Measurements from ENCODE around the gene TBC1D1. TPM values are rescaled to one million over a fixed set of nuclear protein-coding genes. Genes with fewer than 3 reads are reported as not detected.

The TBC1D1 gene
- total RNA-seq, 1 donor, result 66.6 TPM

- no peak overlapping the region for H3K4me2 ChIP-seq (ENCODE audit: insufficient read depth, low read length)
- peaks cover 3% of the 10 kb centered on the region for H3K36me3 ChIP-seq (ENCODE audit: insufficient read depth, low read length)
- no peaks in the 10 kb centered on the region for H3K9me3 ChIP-seq (ENCODE audit: low read depth, low read length)
- no peaks in the 10 kb centered on the region for H3K79me2 ChIP-seq (ENCODE audit: insufficient read depth, low read length)
- TF ChIP-seq, protein P1, sequence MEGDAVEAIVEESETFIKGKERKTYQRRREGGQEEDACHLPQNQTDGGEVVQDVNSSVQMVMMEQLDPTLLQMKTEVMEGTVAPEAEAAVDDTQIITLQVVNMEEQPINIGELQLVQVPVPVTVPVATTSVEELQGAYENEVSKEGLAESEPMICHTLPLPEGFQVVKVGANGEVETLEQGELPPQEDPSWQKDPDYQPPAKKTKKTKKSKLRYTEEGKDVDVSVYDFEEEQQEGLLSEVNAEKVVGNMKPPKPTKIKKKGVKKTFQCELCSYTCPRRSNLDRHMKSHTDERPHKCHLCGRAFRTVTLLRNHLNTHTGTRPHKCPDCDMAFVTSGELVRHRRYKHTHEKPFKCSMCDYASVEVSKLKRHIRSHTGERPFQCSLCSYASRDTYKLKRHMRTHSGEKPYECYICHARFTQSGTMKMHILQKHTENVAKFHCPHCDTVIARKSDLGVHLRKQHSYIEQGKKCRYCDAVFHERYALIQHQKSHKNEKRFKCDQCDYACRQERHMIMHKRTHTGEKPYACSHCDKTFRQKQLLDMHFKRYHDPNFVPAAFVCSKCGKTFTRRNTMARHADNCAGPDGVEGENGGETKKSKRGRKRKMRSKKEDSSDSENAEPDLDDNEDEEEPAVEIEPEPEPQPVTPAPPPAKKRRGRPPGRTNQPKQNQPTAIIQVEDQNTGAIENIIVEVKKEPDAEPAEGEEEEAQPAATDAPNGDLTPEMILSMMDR (IDR thresholded peaks at IDR 0.05; ENCODE audit: extremely low read depth, low read depth, low read length), result no peak
- H3K27ac ChIP-seq (ENCODE audit: low read depth, low read length), result no peak overlapping the region
- H3K4me3 ChIP-seq (ENCODE audit: insufficient read depth, low read length), result no peak overlapping the region
- no peak for DNase-seq (ENCODE audit: insufficient read length, low spot score, missing footprints)
- no peaks in the 10 kb centered on the region for H3K4me1 ChIP-seq (ENCODE audit: insufficient read depth, low read length)
- no peaks in the 10 kb centered on the region for H3K27me3 ChIP-seq (ENCODE audit: insufficient read depth, low read length)
- H2AFZ ChIP-seq (ENCODE audit: low read length), result no peak overlapping the region
- no peaks in the 10 kb centered on the region for H4K20me1 ChIP-seq (ENCODE audit: insufficient read depth, low read length)
Measured at GRCh38 chr4:38111717-38112116, 220.8 kb downstream of the TBC1D1 start.

- no peak for DNase-seq (ENCODE audit: insufficient read length, low spot score, missing footprints)
- H3K27ac ChIP-seq (ENCODE audit: low read depth, low read length), result no peak overlapping the region
Measured at GRCh38 chr4:38113132-38113531, 222.2 kb downstream of the TBC1D1 start.

GRCh38 chr4:38113551-38113950, 222.7 kb downstream of the TBC1D1 start:
- Histone ChIP-seq H3K36me3 (ENCODE audit: insufficient read depth, low read length) (peaks cover 12% of the 10 kb centered on the region), H4K20me1 (ENCODE audit: insufficient read depth, low read length) (no peaks in the 10 kb centered on the region), H2AFZ (ENCODE audit: low read length) (no peak overlapping the region), H3K4me1 (ENCODE audit: insufficient read depth, low read length) (no peaks in the 10 kb centered on the region), H3K27ac (ENCODE audit: low read depth, low read length) (no peak overlapping the region), H3K4me3 (ENCODE audit: insufficient read depth, low read length) (no peak overlapping the region), H3K79me2 (ENCODE audit: insufficient read depth, low read length) (no peaks in the 10 kb centered on the region), H3K27me3 (ENCODE audit: insufficient read depth, low read length) (no peaks in the 10 kb centered on the region), H3K4me2 (ENCODE audit: insufficient read depth, low read length) (no peak overlapping the region), H3K9me3 (ENCODE audit: low read depth, low read length) (no peaks in the 10 kb centered on the region)
- no peak for DNase-seq (ENCODE audit: insufficient read length, low spot score, missing footprints)
- TF ChIP-seq, protein P1 (IDR thresholded peaks at IDR 0.05; ENCODE audit: extremely low read depth, low read depth, low read length), result no peak

More at GRCh38 chr4:38113132-38113531, 222.2 kb downstream of the TBC1D1 start:
- no peaks in the 10 kb centered on the region for H3K27me3 ChIP-seq (ENCODE audit: insufficient read depth, low read length)
- no peaks in the 10 kb centered on the region for H4K20me1 ChIP-seq (ENCODE audit: insufficient read depth, low read length)
- no peaks in the 10 kb centered on the region for H3K4me1 ChIP-seq (ENCODE audit: insufficient read depth, low read length)
- H3K9me3 ChIP-seq (ENCODE audit: low read depth, low read length), result no peaks in the 10 kb centered on the region
- no peak overlapping the region for H2AFZ ChIP-seq (ENCODE audit: low read length)
- peaks cover 8% of the 10 kb centered on the region for H3K36me3 ChIP-seq (ENCODE audit: insufficient read depth, low read length)
- TF ChIP-seq, protein P1 (IDR thresholded peaks at IDR 0.05; ENCODE audit: extremely low read depth, low read depth, low read length), result no peak
- H3K4me3 ChIP-seq (ENCODE audit: insufficient read depth, low read length), result no peak overlapping the region
- no peaks in the 10 kb centered on the region for H3K79me2 ChIP-seq (ENCODE audit: insufficient read depth, low read length)
- no peak overlapping the region for H3K4me2 ChIP-seq (ENCODE audit: insufficient read depth, low read length)

GRCh38 chr4:38114386-38115150, 223.7 kb downstream of the TBC1D1 start:
- DNase-seq (ENCODE audit: insufficient read length, low spot score, missing footprints), result no peak
- H3K4me3 ChIP-seq (ENCODE audit: insufficient read depth, low read length), result no peak overlapping the region
- no peaks in the 10 kb centered on the region for H3K27me3 ChIP-seq (ENCODE audit: insufficient read depth, low read length)
- no peak overlapping the region for H3K4me2 ChIP-seq (ENCODE audit: insufficient read depth, low read length)
- H3K79me2 ChIP-seq (ENCODE audit: insufficient read depth, low read length), result no peaks in the 10 kb centered on the region
- H3K4me1 ChIP-seq (ENCODE audit: insufficient read depth, low read length), result peaks cover 10% of the 10 kb centered on the region
- TF ChIP-seq, protein P1 (IDR thresholded peaks at IDR 0.05; ENCODE audit: extremely low read depth, low read depth, low read length), result no peak
- peaks cover 15% of the 10 kb centered on the region for H3K36me3 ChIP-seq (ENCODE audit: insufficient read depth, low read length)
- no peak overlapping the region for H2AFZ ChIP-seq (ENCODE audit: low read length)
- H3K27ac ChIP-seq (ENCODE audit: low read depth, low read length), result no peak overlapping the region
- H3K9me3 ChIP-seq (ENCODE audit: low read depth, low read length), result no peaks in the 10 kb centered on the region
- no peaks in the 10 kb centered on the region for H4K20me1 ChIP-seq (ENCODE audit: insufficient read depth, low read length)

Data from osteoblast (primary cell).